GM19463 (cell line): ENCODE results near the gene ZXDC.

Experiments
- ATAC-seq: cut with Tn5 transposase; IDR thresholded peaks from one replicate; pipeline ENCODE4 v1.9.1; 2021; ENCODE audit warnings: mild to moderate bottlenecking, moderate library complexity; ENCODE audit not compliant: unreplicated experiment

Gene ZXDC

GRCh38 chr3:126439346-126439967 is 36.2 kb downstream of the ZXDC start:
- ATAC-seq, result no peak

- ATAC-seq, result no peak
Measured at GRCh38 chr3:126438746-126439145, 36.9 kb downstream of the ZXDC start.

- ATAC-seq, result no peak
Measured at GRCh38 chr3:126438186-126438585, 37.5 kb downstream of the ZXDC start.

GRCh38 chr3:126436826-126437717 is 38.6 kb downstream of the ZXDC start:
- ATAC-seq, result no peak

GRCh38 chr3:126435456-126436315 is 40.0 kb downstream of the ZXDC start:
- ATAC-seq, result no peak

- no peak for ATAC-seq
Measured at GRCh38 chr3:126434931-126435411, 40.7 kb downstream of the ZXDC start.

GRCh38 chr3:126434264-126434590 is 41.5 kb downstream of the ZXDC start:
- ATAC-seq, result no peak

GRCh38 chr3:126433496-126434263 is 42.0 kb downstream of the ZXDC start:
- no peak for ATAC-seq

- ATAC-seq, result no peak
Measured at GRCh38 chr3:126433105-126433430, 42.6 kb downstream of the ZXDC start.

GRCh38 chr3:126432361-126433104 is 43.2 kb downstream of the ZXDC start:
- ATAC-seq, result no peak

- ATAC-seq, result peak; percentile 89
Measured at GRCh38 chr3:126431103-126431534, 44.6 kb downstream of the ZXDC start.

- no peak for ATAC-seq
Measured at GRCh38 chr3:126424751-126425150, 50.9 kb downstream of the ZXDC start.

- ATAC-seq, result no peak
Measured at GRCh38 chr3:126424039-126424717, 51.5 kb downstream of the ZXDC start.

GRCh38 chr3:126423191-126424038 is 52.3 kb downstream of the ZXDC start:
- no peak for ATAC-seq

GRCh38 chr3:126422571-126423091 is 53.1 kb downstream of the ZXDC start:
- ATAC-seq, result no peak

GRCh38 chr3:126422121-126422520 is 53.6 kb downstream of the ZXDC start:
- no peak for ATAC-seq

GRCh38 chr3:126421573-126422119 is 54.0 kb downstream of the ZXDC start:
- ATAC-seq, result no peak
